HG02798 (cell line): Measurements from ENCODE around the gene WASL.
A peak's percentile ranks its signal among the peaks of the same experiment; 100 is the strongest.
"Not testable (repeated sequence)": the region's sequence is repeated elsewhere in the genome, so short reads cannot be mapped to it uniquely, and the experiment has no call there.

Experiments
- ATAC-seq: cut with Tn5 transposase; IDR thresholded peaks from one replicate; pipeline ENCODE4 v1.9.1; 2021; ENCODE audit warnings: mild to moderate bottlenecking; ENCODE audit not compliant: unreplicated experiment, poor library complexity

The WASL gene

DNA sequence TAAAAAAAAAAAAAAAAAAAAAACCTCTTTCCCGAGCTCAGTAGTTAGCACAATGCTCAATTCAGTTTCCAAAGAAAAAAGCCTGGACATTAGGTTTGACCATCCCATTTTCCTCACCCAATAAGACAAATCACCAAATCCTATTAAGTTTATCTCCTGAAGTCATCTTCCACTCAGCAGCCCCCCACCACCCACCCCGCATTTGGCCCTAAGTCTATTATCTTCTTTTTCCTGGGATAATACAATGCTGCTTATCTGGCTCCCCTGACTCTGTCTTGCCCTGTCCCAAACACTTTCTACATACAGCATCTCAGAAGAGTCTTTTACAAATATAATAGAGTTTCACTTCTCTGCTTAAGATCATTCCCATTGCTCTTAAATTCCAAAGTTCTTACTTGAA lies 110.9 kb downstream of the WASL start:
- no peak for ATAC-seq

DNA sequence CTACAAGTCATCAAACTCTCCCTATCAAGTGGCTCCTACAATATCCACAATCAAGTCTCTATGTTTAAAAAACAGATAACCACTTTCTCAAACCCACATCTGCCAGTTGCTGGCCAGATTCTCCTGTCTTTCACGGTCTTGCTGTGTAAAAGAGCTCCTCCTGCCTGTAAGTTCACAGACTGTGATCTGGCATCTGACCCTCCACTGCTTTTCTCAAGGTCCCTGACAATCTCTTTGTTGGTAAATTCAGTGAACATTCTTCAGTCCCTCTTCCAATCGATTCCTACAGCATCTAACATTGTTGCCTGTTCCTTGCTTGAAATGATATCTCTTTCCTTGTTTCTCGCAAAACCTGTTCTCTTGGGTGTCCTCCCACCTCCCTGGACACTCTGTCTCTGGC lies 111.6 kb downstream of the WASL start:
- no peak for ATAC-seq

DNA sequence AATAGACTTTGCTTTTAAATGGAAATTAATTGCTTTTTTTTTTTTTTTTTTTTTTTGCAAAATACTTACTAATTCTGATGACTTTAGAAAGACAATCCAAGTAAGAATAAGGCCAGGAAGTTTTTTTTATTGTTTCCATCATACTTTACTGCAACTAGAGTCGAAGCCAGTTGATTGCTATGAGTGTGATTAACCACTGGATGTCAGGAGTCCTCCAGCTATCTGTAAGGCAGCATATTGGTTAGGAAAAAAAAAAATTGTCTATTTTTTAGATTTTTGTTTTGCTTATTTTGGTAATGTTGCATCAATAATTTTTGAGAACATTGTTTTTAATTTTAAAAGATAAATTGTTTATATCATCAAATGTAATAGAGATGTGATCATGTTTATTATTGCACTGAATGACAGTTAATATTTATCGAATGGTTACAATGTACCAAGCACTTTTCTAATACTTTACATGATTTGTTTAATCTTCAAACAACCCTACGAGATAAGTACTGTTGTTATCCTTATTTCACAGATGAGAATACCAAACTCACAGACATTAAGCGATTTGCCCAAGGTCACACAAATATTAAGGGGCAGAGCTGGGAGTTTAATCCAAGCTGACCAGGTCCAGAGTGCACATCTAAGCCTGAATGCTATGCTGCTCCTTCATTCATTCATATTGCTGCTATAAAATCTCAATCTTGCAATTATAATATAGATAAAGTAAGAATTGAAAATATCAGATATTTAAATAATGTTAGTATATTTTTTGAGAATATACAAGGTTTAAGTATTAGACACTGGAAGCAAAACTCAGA lies 113.0 kb downstream of the WASL start:
- peak; percentile 52 for ATAC-seq

DNA sequence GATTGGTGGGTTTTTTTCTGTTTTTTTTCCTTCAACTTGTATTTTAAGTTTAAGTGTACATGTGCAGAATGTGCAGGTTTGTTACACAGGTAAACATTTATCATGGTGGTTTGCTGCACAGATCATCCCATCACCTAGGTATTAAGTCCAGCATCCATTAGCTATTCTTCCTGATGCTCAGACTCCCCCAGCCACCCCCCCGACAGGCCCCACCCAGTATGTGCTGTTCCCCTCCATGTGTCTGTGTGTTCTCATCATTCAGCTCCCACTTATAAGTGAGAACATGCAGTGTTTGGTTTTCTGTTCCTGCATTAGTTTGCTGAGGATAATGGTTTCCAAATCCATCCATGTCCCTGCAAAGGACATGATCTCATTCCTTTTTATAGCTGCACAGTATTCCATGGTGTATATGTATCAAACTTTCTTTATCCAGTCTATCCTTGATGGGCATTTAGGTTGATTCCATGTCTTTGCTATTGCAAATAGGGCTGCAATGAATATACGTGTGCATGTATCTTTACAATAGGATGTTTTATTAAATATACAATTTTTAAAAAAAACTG lies 114.7 kb downstream of the WASL start:
- ATAC-seq = not testable (repeated sequence)

GRCh38 chr7:123633553-123633952 lies 115.2 kb downstream of the WASL start:
- no peak for ATAC-seq

DNA sequence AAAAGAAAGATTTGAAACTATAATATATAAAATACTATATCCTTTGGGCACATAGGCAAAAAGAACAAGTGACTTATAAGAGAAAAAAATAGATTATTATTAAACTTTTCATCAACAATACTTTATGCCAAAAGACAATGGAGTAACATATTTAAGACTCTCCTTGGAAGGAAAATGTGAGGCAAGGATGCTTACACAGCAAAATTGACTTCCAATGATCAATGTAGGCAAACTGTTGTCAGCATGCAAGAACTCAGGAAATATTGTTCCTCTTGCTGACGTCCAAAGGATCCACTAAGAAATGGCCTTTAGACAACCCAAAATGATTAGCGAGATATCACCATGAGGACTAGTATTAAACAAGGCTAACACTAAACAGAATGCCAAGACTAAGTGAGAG lies 116.0 kb downstream of the WASL start:
- no peak for ATAC-seq
